IMR-90 (cell line): ENCODE data around the gene RHBDL1. TPM values are rescaled to one million over a fixed set of nuclear protein-coding genes. Genes with fewer than 3 reads are reported as not detected.

Source experiments
- ATAC-seq: fragments of 200-7000 bp; cut with Tn5 transposase; 2 replicates; pipeline ENCODE4 v1.9.1; 2020; ENCODE audit warnings: low read depth, mild to moderate bottlenecking, moderate library complexity
- BruUV-seq: library from RNA; stranded (reverse); fragments of 400-500 nt; replicated peaks from 2 replicates; lab custom pipeline; 2021; lab: Mats Ljungman, UMichigan
- CTCF ChIA-PET: fragments of 300-600 bp; formaldehyde crosslinking; extraction: SDS; loops from one replicate; lab custom pipeline; 2021; ENCODE audit warnings: antibody characterized with exemption; lab: Yijun Ruan, JAX
- POLR2A ChIA-PET: fragments of 300-600 bp; sonication (Branson Sonifier 250); formaldehyde crosslinking; loops from one replicate; lab custom pipeline; 2022; ENCODE audit warnings: antibody characterized with exemption; ENCODE audit not compliant: unreplicated experiment; lab: Charles Lee
- DNase-seq: peaks from one replicate; pipeline ENCODE4 v3.0.0; 2013
- H2AFZ ChIP-seq: replicated peaks from 2 replicates; pipeline ENCODE3; 2013; ENCODE audit warnings: low read length, mild to moderate bottlenecking; ENCODE audit not compliant: poor library complexity
- H2AK5ac ChIP-seq: 2 replicates; pipeline ENCODE4 v1.6.1; 2013; ENCODE audit warnings: low read depth, low read length, inconsistent platforms
- H2AK9ac ChIP-seq: replicated peaks from 2 replicates; pipeline ENCODE3; 2013; ENCODE audit warnings: mild to moderate bottlenecking, low read depth, low read length, moderate library complexity; ENCODE audit not compliant: poor library complexity
- H2BK120ac ChIP-seq: 2 replicates; pipeline ENCODE4 v1.6.1; 2013; ENCODE audit warnings: low read depth, low read length, inconsistent platforms
- H2BK15ac ChIP-seq: 3 replicates; pipeline ENCODE4 v1.6.1; 2013; ENCODE audit warnings: low read depth, low read length, inconsistent platforms
- H2BK20ac ChIP-seq: 2 replicates; pipeline ENCODE4 v1.6.1; 2013; ENCODE audit warnings: low read depth, mild to moderate bottlenecking, inconsistent platforms, low read length, moderate library complexity
- H2BK5ac ChIP-seq: 2 replicates; pipeline ENCODE4 v1.6.1; 2013; ENCODE audit warnings: mild to moderate bottlenecking, low read depth, low read length, inconsistent platforms; ENCODE audit not compliant: poor library complexity, severe bottlenecking
- H3K14ac ChIP-seq: replicated peaks from 2 replicates; pipeline ENCODE4 v1.6.1; 2013; ENCODE audit warnings: low read depth, low read length, inconsistent platforms
- H3K18ac ChIP-seq: 2 replicates; pipeline ENCODE4 v1.6.1; 2013; ENCODE audit warnings: low read depth, low read length, control low read depth
- H3K23ac ChIP-seq: 2 replicates; pipeline ENCODE4 v1.6.1; 2013; ENCODE audit warnings: low read depth, low read length, inconsistent platforms
- H3K27ac ChIP-seq: 2 replicates; pipeline ENCODE4 v1.5.1; 2013; ENCODE audit warnings: mild to moderate bottlenecking, control low read depth, low read length; ENCODE audit not compliant: insufficient read depth
- H3K27me3 ChIP-seq: 2 replicates; pipeline ENCODE4 v1.6.1; 2013; ENCODE audit warnings: low read length; ENCODE audit not compliant: control insufficient read depth, insufficient read depth
- H3K36me3 ChIP-seq: 2 replicates; pipeline ENCODE4 v1.6.1; 2013; ENCODE audit warnings: low read length, mixed read lengths; ENCODE audit not compliant: control insufficient read depth, insufficient read depth
- H3K4ac ChIP-seq: 2 replicates; pipeline ENCODE4 v1.6.1; 2013; ENCODE audit warnings: low read depth, low read length, inconsistent platforms
- H3K4me1 ChIP-seq: 2 replicates; pipeline ENCODE4 v1.6.1; 2013; ENCODE audit warnings: low read length, mixed read lengths; ENCODE audit not compliant: control insufficient read depth, insufficient read depth
- H3K4me2 ChIP-seq: 2 replicates; pipeline ENCODE4 v1.6.1; 2013; ENCODE audit warnings: low read depth, mild to moderate bottlenecking, control low read depth, low read length, moderate library complexity
- H3K4me3 ChIP-seq: 2 replicates; pipeline ENCODE4 v1.5.1; 2013; ENCODE audit warnings: low read depth, mild to moderate bottlenecking, control low read depth, low read length, moderate library complexity; ENCODE audit not compliant: insufficient read depth
- H3K56ac ChIP-seq: 2 replicates; pipeline ENCODE4 v1.6.1; 2013; ENCODE audit warnings: low read length, inconsistent platforms; ENCODE audit not compliant: insufficient read depth; ENCODE audit errors: extremely low read depth
- H3K79me1 ChIP-seq, 2 experiments: 2 replicates each; pipeline ENCODE4 v1.6.1; 2013; ENCODE audit warnings: low read length in 2 of 2, inconsistent platforms in 1 of 2, low read depth in 1 of 2
- H3K9ac ChIP-seq: 2 replicates; pipeline ENCODE4 v1.6.1; 2013; ENCODE audit warnings: low read depth, low read length, control low read depth
- H3K9me1 ChIP-seq: 2 replicates; pipeline ENCODE4 v1.6.1; 2013; ENCODE audit warnings: low read length, inconsistent platforms; ENCODE audit not compliant: insufficient read depth
- H3K9me3 ChIP-seq: 2 replicates; pipeline ENCODE4 v1.6.1; 2013; ENCODE audit warnings: low read length; ENCODE audit not compliant: control insufficient read depth, insufficient read depth
- H4K20me1 ChIP-seq: 2 replicates; pipeline ENCODE4 v1.6.1; 2013; ENCODE audit warnings: low read length, inconsistent platforms; ENCODE audit not compliant: insufficient read depth
- H4K5ac ChIP-seq: 2 replicates; pipeline ENCODE4 v1.6.1; 2013; ENCODE audit warnings: mild to moderate bottlenecking, low read depth, low read length, control low read depth
- H4K8ac ChIP-seq, 2 experiments: 2 replicates each; pipeline ENCODE4 v1.6.1; 2013; ENCODE audit warnings: low read depth in 2 of 2, low read length in 2 of 2, control low read depth in 1 of 2, inconsistent platforms in 1 of 2
- H4K91ac ChIP-seq: 2 replicates; pipeline ENCODE4 v1.6.1; 2013; ENCODE audit warnings: low read depth, low read length, inconsistent platforms; ENCODE audit not compliant: insufficient read depth
- BHLHE40 ChIP-seq: fragments of 150-350 bp; IDR thresholded peaks from 2 replicates; pipeline ENCODE4 v1.6.1; 2016; ENCODE audit warnings: mild to moderate bottlenecking, low read depth, low read length
- CEBPB ChIP-seq: IDR thresholded peaks from 2 replicates; pipeline ENCODE4 v1.6.1; 2012; ENCODE audit warnings: low read depth, low read length, improper control_type of control experiment
- CHD1 ChIP-seq: IDR thresholded peaks from 2 replicates; pipeline ENCODE4 v1.6.1; 2012; ENCODE audit warnings: low read depth, low read length, improper control_type of control experiment
- FOS ChIP-seq: fragments of 150-350 bp; IDR thresholded peaks from 2 replicates; pipeline ENCODE4 v1.6.1; 2016; ENCODE audit warnings: low read depth, low read length
- MAFK ChIP-seq: IDR thresholded peaks from 2 replicates; pipeline ENCODE4 v1.6.1; 2012; ENCODE audit warnings: low read depth, low read length, improper control_type of control experiment
- MAZ ChIP-seq: IDR thresholded peaks from 2 replicates; pipeline ENCODE4 v1.6.1; 2012; ENCODE audit warnings: low read depth, mild to moderate bottlenecking, low read length, improper control_type of control experiment, moderate library complexity, borderline replicate concordance
- NFE2L2 ChIP-seq: fragments of 150-350 bp; IDR thresholded peaks from 2 replicates; pipeline ENCODE4 v1.6.1; 2016; ENCODE audit warnings: low read depth, mild to moderate bottlenecking, low read length
- RAD21 ChIP-seq: IDR thresholded peaks from 2 replicates; pipeline ENCODE4 v1.6.1; 2012; ENCODE audit warnings: low read length, improper control_type of control experiment
- RCOR1 ChIP-seq: IDR thresholded peaks from 2 replicates; pipeline ENCODE4 v1.6.1; 2012; ENCODE audit warnings: mild to moderate bottlenecking, low read length, improper control_type of control experiment; ENCODE audit not compliant: insufficient replicate concordance
- RFX5 ChIP-seq: IDR thresholded peaks from 2 replicates; pipeline ENCODE4 v1.8.0; 2012; ENCODE audit warnings: low read depth, mild to moderate bottlenecking, low read length, moderate library complexity
- WGBS, 2 experiments: methylation state at CpG; one replicate each; pipeline versions ENCODE4 v1.1.5 to v1.1.7; 2013; ENCODE audit warnings: missing lambda C conversion rate in 2 of 2; ENCODE audit not compliant: insufficient read length in 1 of 2; ENCODE audit errors: extremely low coverage in 2 of 2; 5-methylcytosine and 5-hydroxymethylcytosine counted together
- dilution Hi-C: fragments of 300-500 bp; cut with HindIII; formaldehyde crosslinking; loops from one replicate; pipeline ENCODE4 v1.14.3; 2018; ENCODE audit warnings: low sequenced_read_pairs; ENCODE audit not compliant: unreplicated experiment
- in situ Hi-C: fragments of 300-500 bp; cut with MboI; formaldehyde crosslinking; loops from 3 replicates; pipeline ENCODE4 v1.14.3; 2019; ENCODE audit warnings: low sequenced_read_pairs, inconsistent platforms, mixed read lengths
- intact Hi-C: fragments of 100-400 bp; cut with micrococcal nuclease; formaldehyde crosslinking; loops from 2 replicates; pipeline ENCODE4 v1.10.0; 2022
- polyA plus RNA-seq, 3 experiments: library from polyadenylated mRNA; depleted of rRNA; stranded (reverse); fragments of >200 nt; gene quantifications; 2 replicates each; pipeline ENCODE4 v1.2.3, GENCODE V29; 2012; ENCODE audit warnings: low replicate concordance in 1 of 3
- total RNA-seq: library from RNA; depleted of rRNA; stranded (reverse); fragments of >200 nt; gene quantifications from 2 replicates; pipeline ENCODE4 v1.2.3, GENCODE V29; 2012
- TF ChIP-seq, protein P1 (sequence below): conservative IDR thresholded peaks from 2 replicates; pipeline ENCODE4 v1.5.1; 2012; ENCODE audit warnings: mild to moderate bottlenecking, low read depth, low read length, improper control_type of control experiment
- TF ChIP-seq, protein P2 (sequence below): fragments of 150-350 bp; IDR thresholded peaks from 2 replicates; pipeline ENCODE4 v1.6.1; 2016; ENCODE audit warnings: low read depth, mild to moderate bottlenecking, low read length, moderate library complexity, borderline replicate concordance

RHBDL1 gene
- total and polyA plus RNA-seq, 2 of the 4 experiments (the other 2 are of a cell fraction) = 0.72 to 4.1 TPM

DNA sequence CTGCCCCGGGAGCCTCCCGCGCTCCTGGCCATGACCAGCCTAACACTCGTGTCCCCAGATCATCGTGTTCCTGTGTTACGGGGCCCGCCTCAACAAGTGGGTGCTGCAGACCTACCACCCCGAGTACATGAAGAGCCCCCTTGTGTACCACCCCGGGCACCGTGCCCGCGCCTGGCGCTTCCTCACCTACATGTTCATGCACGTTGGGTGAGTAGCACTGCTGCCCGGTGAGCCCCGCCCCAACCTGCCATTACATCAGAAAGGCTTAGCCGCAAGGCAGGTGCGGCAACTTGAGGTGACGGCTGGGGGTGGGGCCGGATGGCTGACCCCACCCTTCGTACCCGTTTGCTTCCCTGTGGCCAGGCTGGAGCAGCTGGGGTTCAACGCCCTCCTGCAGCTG lies 1.4 kb downstream of the RHBDL1 start:
- WGBS, 2 experiments = 69% methylated on average over 14 of the region's 23 CpGs; no CpG with 5 or more reads in 1 of the 2 experiments
- DNase-seq (no peak), ATAC-seq (no peak)
- Histone ChIP-seq H3K18ac (no peak overlapping the region), H4K20me1 (peaks cover 33% of the 10 kb centered on the region), H3K36me3 (peaks cover 29% of the 10 kb centered on the region), H3K79me1 (peaks cover 2 to 30% of the 10 kb centered on the region in 2 experiments; a peak in 3 of 4 replicates), H4K91ac (no peak overlapping the region), H2AK9ac (no peak overlapping the region), H2AFZ (no peak overlapping the region), H3K23ac (no peak overlapping the region), H2AK5ac (no peak overlapping the region), H3K56ac (no peak overlapping the region), H3K27me3 (no peaks in the 10 kb centered on the region), H2BK15ac (no peak overlapping the region), H4K8ac (no peak overlapping the region), H3K4me1 (peaks cover 18% of the 10 kb centered on the region), H4K5ac (no peak overlapping the region), H2BK5ac (no peak overlapping the region), H3K4me2 (no peak overlapping the region), H3K14ac (no peak overlapping the region), H3K4me3 (no peak overlapping the region), H3K9me3 (no peaks in the 10 kb centered on the region), H3K9ac (no peak overlapping the region), H3K9me1 (peaks cover 12% of the 10 kb centered on the region), H2BK20ac (no peak overlapping the region), H3K4ac (no peak overlapping the region), H3K27ac (no peak overlapping the region), H2BK120ac (no peak overlapping the region)
- intact Hi-C loops (no loop called here), dilution Hi-C loops (no loop called here), in situ Hi-C loops (no loop called here)
- ChIA-PET POLR2A (no interaction called here), CTCF (no interaction called here)
- no TSS peak for BruUV-seq
- TF ChIP-seq FOS (no peak), BHLHE40 (no peak), MAFK (no peak), CHD1 (no peak), NFE2L2 (no peak), RAD21 (no peak), CEBPB (no peak), RFX5 (no peak), RCOR1 (no peak), MAZ (no peak)
- TF ChIP-seq, protein P1, sequence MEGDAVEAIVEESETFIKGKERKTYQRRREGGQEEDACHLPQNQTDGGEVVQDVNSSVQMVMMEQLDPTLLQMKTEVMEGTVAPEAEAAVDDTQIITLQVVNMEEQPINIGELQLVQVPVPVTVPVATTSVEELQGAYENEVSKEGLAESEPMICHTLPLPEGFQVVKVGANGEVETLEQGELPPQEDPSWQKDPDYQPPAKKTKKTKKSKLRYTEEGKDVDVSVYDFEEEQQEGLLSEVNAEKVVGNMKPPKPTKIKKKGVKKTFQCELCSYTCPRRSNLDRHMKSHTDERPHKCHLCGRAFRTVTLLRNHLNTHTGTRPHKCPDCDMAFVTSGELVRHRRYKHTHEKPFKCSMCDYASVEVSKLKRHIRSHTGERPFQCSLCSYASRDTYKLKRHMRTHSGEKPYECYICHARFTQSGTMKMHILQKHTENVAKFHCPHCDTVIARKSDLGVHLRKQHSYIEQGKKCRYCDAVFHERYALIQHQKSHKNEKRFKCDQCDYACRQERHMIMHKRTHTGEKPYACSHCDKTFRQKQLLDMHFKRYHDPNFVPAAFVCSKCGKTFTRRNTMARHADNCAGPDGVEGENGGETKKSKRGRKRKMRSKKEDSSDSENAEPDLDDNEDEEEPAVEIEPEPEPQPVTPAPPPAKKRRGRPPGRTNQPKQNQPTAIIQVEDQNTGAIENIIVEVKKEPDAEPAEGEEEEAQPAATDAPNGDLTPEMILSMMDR = no peak
- TF ChIP-seq, protein P2, sequence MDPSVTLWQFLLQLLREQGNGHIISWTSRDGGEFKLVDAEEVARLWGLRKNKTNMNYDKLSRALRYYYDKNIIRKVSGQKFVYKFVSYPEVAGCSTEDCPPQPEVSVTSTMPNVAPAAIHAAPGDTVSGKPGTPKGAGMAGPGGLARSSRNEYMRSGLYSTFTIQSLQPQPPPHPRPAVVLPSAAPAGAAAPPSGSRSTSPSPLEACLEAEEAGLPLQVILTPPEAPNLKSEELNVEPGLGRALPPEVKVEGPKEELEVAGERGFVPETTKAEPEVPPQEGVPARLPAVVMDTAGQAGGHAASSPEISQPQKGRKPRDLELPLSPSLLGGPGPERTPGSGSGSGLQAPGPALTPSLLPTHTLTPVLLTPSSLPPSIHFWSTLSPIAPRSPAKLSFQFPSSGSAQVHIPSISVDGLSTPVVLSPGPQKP = no peak
